ENCODE measurements around the gene MARK2. TPM values are rescaled to one million over a fixed set of nuclear protein-coding genes. Genes with fewer than 3 reads are reported as not detected.

MARK2 gene
- total RNA-seq, 2 donors from 2014 or later = 39.7 to 39.8 TPM

- Mint-ChIP-seq H3K27me3 (ENCODE audit: insufficient read depth) (no peaks in the 10 kb centered on the region), H3K36me3 (ENCODE audit: low read depth) (peaks cover 6% of the 10 kb centered on the region), H3K27ac (peak within 1 kb of the TSS; percentile 95), H3K4me1 (peaks cover 28% of the 10 kb centered on the region), H3K4me3 (peak within 1 kb of the TSS; percentile 82), H3K9me3 (peaks cover 1% of the 10 kb centered on the region)
- peak; percentile 99 for DNase-seq
- peak within 1 kb of the TSS; percentile 80 for H3K27ac ChIP-seq (ENCODE audit: low read depth, low read length)
- H3K27me3 ChIP-seq (ENCODE audit: control insufficient read depth, insufficient read depth, low read length, poor library complexity, severe bottlenecking) = no peaks in the 10 kb centered on the region
- WGBS, 2 experiments (ENCODE audit: insufficient coverage in 1 of 2, insufficient read length in 1 of 2) = 0% methylated on average over 3 to 70 of the region's 92 CpGs
- H3K4me1 ChIP-seq (ENCODE audit: control insufficient read depth, insufficient read depth, low read length) = no peaks in the 10 kb centered on the region
- TF ChIP-seq CTCF (conservative IDR thresholded peaks at IDR 0.05) = no peak
- peaks cover 7% of the 10 kb centered on the region for H3K36me3 ChIP-seq (ENCODE audit: control insufficient read depth, insufficient read depth, low read length)
- peak within 1 kb of the TSS; percentile 72 for H3K9ac ChIP-seq (ENCODE audit: extremely low read depth, low read length, poor library complexity, severe bottlenecking)
- H3K9me3 ChIP-seq (ENCODE audit: control insufficient read depth, low read length) = no peaks in the 10 kb centered on the region
- peak within 1 kb of the TSS; percentile 97 for H3K4me3 ChIP-seq (ENCODE audit: low read length)
These were observed 99.8 kb downstream of the MARK2 start, which contains the start of gene NAA40 for GRCh38 chr11:63938479-63939396. Gene NAA40 (plus strand): TSS chr11:63939002. CDS start chr11:63939097, 95 bp downstream.

GRCh38 chr11:63939397-63939891 is 100.5 kb downstream of the MARK2 start:
- H3K9ac ChIP-seq (ENCODE audit: extremely low read depth, low read length, poor library complexity, severe bottlenecking) = peak overlapping the region; percentile 72
- TF ChIP-seq CTCF (conservative IDR thresholded peaks at IDR 0.05) = no peak
- H3K27ac ChIP-seq (ENCODE audit: low read depth, low read length) = peak overlapping the region; percentile 80
- DNase-seq = no peak
- peak overlapping the region; percentile 95 for H3K27ac Mint-ChIP-seq
- H3K9me3 Mint-ChIP-seq = peaks cover under 1% of the 10 kb centered on the region
- WGBS, 2 experiments (ENCODE audit: insufficient coverage in 1 of 2, insufficient read length in 1 of 2) = 4 to 10% methylated on average over 14 to 26 of the region's 26 CpGs
- no peaks in the 10 kb centered on the region for H3K4me1 ChIP-seq (ENCODE audit: control insufficient read depth, insufficient read depth, low read length)
- no peaks in the 10 kb centered on the region for H3K27me3 ChIP-seq (ENCODE audit: control insufficient read depth, insufficient read depth, low read length, poor library complexity, severe bottlenecking)
- peaks cover 34% of the 10 kb centered on the region for H3K4me1 Mint-ChIP-seq
- H3K9me3 ChIP-seq (ENCODE audit: control insufficient read depth, low read length) = no peaks in the 10 kb centered on the region
- no peaks in the 10 kb centered on the region for H3K27me3 Mint-ChIP-seq (ENCODE audit: insufficient read depth)
- H3K4me3 Mint-ChIP-seq = peak overlapping the region; percentile 82
- H3K4me3 ChIP-seq (ENCODE audit: low read length) = peak overlapping the region; percentile 95
- H3K36me3 ChIP-seq (ENCODE audit: control insufficient read depth, insufficient read depth, low read length) = peaks cover 7% of the 10 kb centered on the region
- H3K36me3 Mint-ChIP-seq (ENCODE audit: low read depth) = peaks cover 9% of the 10 kb centered on the region

GRCh38 chr11:63940786-63941185 is 101.9 kb downstream of the MARK2 start:
- peaks cover 9% of the 10 kb centered on the region for H3K36me3 Mint-ChIP-seq (ENCODE audit: low read depth)
- H3K36me3 ChIP-seq (ENCODE audit: control insufficient read depth, insufficient read depth, low read length) = peaks cover 7% of the 10 kb centered on the region
- no peak overlapping the region for H3K27ac Mint-ChIP-seq
- DNase-seq = no peak
- no peak for TF ChIP-seq CTCF (conservative IDR thresholded peaks at IDR 0.05)
- no peaks in the 10 kb centered on the region for H3K27me3 Mint-ChIP-seq (ENCODE audit: insufficient read depth)
- no peak overlapping the region for H3K27ac ChIP-seq (ENCODE audit: low read depth, low read length)
- H3K27me3 ChIP-seq (ENCODE audit: control insufficient read depth, insufficient read depth, low read length, poor library complexity, severe bottlenecking) = no peaks in the 10 kb centered on the region
- no peak overlapping the region for H3K4me3 ChIP-seq (ENCODE audit: low read length)
- no peaks in the 10 kb centered on the region for H3K9me3 ChIP-seq (ENCODE audit: control insufficient read depth, low read length)
- WGBS, 2 experiments (ENCODE audit: insufficient coverage in 1 of 2, insufficient read length in 1 of 2) = 93% methylated on average over 6 of the region's 6 CpGs
- no peaks in the 10 kb centered on the region for H3K9me3 Mint-ChIP-seq
- H3K9ac ChIP-seq (ENCODE audit: extremely low read depth, low read length, poor library complexity, severe bottlenecking) = no peak overlapping the region
- peaks cover 7% of the 10 kb centered on the region for H3K4me1 ChIP-seq (ENCODE audit: control insufficient read depth, insufficient read depth, low read length)
- peak overlapping the region; percentile 82 for H3K4me3 Mint-ChIP-seq
- peaks cover 36% of the 10 kb centered on the region for H3K4me1 Mint-ChIP-seq

Data from endodermal cell (in vitro differentiated cells).